Activated CD8-positive, alpha-beta T cell treated with anti-CD3 and anti-CD28 coated beads, Interleukin-2, amount 10 ng/mL, durations not matched to agents 7 days and 5 days (primary cell): ENCODE measurements around the gene DLX4. TPM values are rescaled to one million over a fixed set of nuclear protein-coding genes. Genes with fewer than 3 reads are reported as not detected.

Experiments used
- ATAC-seq: fragments of 150-1000 bp; cut with Tn5 transposase; one replicate; pipeline ENCODE4 v1.10.0; 2021; ENCODE audit warnings: moderate library complexity
- CTCF ChIA-PET: fragments of 350-600 bp; sonication (Branson Sonifier 250); formaldehyde crosslinking; loops from one replicate; lab custom pipeline; 2021; ENCODE audit warnings: antibody characterized with exemption; lab: Charles Lee
- POLR2A ChIA-PET: fragments of 350-600 bp; sonication (Branson Sonifier 250); formaldehyde crosslinking; loops from one replicate; lab custom pipeline; 2021; ENCODE audit warnings: antibody characterized with exemption; lab: Charles Lee
- DNase-seq: peaks from one replicate; pipeline ENCODE4 v3.0.0-alpha.2; 2020
- H3K27ac Mint-ChIP-seq: one replicate; pipeline ENCODE4 v1.8.0; 2021; ENCODE audit warnings: mild to moderate bottlenecking, mixed read lengths
- H3K27me3 Mint-ChIP-seq: one replicate; pipeline ENCODE4 v1.8.0; 2021; ENCODE audit warnings: low read depth, mixed read lengths
- H3K36me3 Mint-ChIP-seq: one replicate; pipeline ENCODE4 v1.8.0; 2021; ENCODE audit warnings: low read depth, mixed read lengths
- H3K4me1 Mint-ChIP-seq: one replicate; pipeline ENCODE4 v1.8.0; 2021; ENCODE audit warnings: low read depth, mixed read lengths
- H3K4me3 Mint-ChIP-seq: one replicate; pipeline ENCODE4 v1.8.0; 2021; ENCODE audit warnings: mild to moderate bottlenecking, mixed read lengths
- H3K9me3 Mint-ChIP-seq: one replicate; pipeline ENCODE4 v1.8.0; 2022; ENCODE audit warnings: mixed read lengths; ENCODE audit not compliant: insufficient read depth
- total RNA-seq, 2 experiments: library from RNA; stranded (reverse); gene quantifications; one replicate each; pipeline ENCODE4 v1.2.3, GENCODE V29; 2021

Gene DLX4
- total RNA-seq, 2 experiments from 2014 or later, result not detected

DNA sequence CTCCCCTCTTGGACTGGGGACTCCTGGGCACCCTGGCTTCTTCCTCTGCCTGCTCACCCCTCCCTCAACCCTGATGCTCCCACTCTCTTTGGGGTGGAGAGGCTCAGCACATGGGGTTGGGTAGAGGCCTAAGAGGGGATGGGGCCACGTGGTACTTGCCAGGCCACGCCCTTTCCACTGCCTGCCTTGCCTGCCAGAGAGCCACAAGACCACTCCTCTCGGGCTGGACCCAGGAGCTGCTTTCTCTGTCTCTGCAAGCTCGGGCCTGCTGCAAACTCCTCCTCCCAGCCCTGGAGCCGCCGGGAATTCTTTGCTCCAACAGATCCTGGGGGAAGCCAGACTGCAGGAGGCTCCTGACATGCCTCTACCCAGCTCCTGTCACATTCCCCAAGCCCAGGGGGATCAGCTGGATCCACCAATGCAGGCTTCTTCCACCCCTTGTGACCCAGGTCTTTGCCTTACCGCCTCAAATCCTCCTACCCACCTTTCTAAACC is 11.8 kb downstream of the DLX4 start:
- H3K27ac Mint-ChIP-seq, result no peak overlapping the region
- H3K4me3 Mint-ChIP-seq, result no peak overlapping the region
- ATAC-seq, result no peak
- H3K9me3 Mint-ChIP-seq, result no peaks in the 10 kb centered on the region
- H3K36me3 Mint-ChIP-seq, result no peaks in the 10 kb centered on the region
- H3K27me3 Mint-ChIP-seq, result peaks cover 28% of the 10 kb centered on the region
- DNase-seq, result no peak
- CTCF ChIA-PET, result interaction anchor here (6.0 kb wide), 1 partner anchor 16 kb away, joined by 45 read pairs; the partner anchor contains the start of gene DLX3
- no peaks in the 10 kb centered on the region for H3K4me1 Mint-ChIP-seq
- POLR2A ChIA-PET, result no interaction called here

- peaks cover 48% of the 10 kb centered on the region for H3K27me3 Mint-ChIP-seq
- H3K36me3 Mint-ChIP-seq, result no peaks in the 10 kb centered on the region
- H3K9me3 Mint-ChIP-seq, result no peaks in the 10 kb centered on the region
- no peak overlapping the region for H3K27ac Mint-ChIP-seq
- no peaks in the 10 kb centered on the region for H3K4me1 Mint-ChIP-seq
- ChIA-PET CTCF (interaction anchor here (2.7 to 3.9 kb wide), 2 partner anchors 13 to 32 kb away, joined by 12 to 24 read pairs; no protein-coding TSS in a partner anchor), POLR2A (no interaction called here)
- no peak overlapping the region for H3K4me3 Mint-ChIP-seq
- ATAC-seq (no peak), DNase-seq (no peak)
These were observed 15.3 kb downstream of the DLX4 start for GRCh38 chr17:49984283-49984682.

GRCh38 chr17:49984776-49985175 is 15.8 kb downstream of the DLX4 start:
- ATAC-seq (no peak), DNase-seq (no peak)
- Mint-ChIP-seq H3K4me1 (no peaks in the 10 kb centered on the region), H3K27ac (no peak overlapping the region), H3K4me3 (no peak overlapping the region), H3K9me3 (no peaks in the 10 kb centered on the region), H3K27me3 (peaks cover 50% of the 10 kb centered on the region), H3K36me3 (no peaks in the 10 kb centered on the region)
- CTCF ChIA-PET, result interaction anchor here (2.7 to 3.9 kb wide), 2 partner anchors 13 to 32 kb away, joined by 12 to 24 read pairs; no protein-coding TSS in a partner anchor
- POLR2A ChIA-PET, result no interaction called here

DNA sequence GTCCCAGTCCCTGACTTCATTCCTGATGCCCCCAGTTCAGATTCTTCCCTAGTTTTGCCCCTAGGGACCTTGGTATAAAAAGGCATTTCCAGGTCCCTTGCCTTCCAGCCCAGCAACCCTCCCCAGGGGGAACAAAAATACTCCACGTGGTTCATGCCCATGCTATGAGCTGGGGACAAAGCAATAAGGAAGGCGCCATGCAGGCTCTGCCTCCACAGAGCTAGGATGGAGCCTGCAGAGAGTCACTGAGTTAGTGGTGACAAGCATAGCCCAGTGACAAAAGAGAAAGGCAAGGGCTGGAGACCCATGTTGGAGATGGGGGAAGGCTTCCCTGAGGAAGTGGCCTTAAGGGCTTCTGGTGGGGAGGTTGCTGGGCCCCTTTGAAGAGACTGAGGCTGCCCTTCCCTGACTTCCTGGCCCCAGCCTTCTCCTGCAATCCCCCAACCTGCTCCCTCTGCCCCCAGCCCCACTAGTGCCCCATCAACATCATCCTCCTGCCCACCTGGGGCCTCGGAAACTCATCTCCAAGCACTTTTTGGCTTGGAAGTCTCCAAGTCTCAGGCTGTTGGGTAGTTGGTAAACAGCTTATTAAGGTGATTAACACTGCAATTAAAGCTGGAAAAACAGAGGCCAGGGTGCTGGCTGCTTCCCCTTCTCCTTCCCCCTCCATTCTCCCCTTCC is 16.5 kb downstream of the DLX4 start:
- CTCF ChIA-PET, result interaction anchor here (1.1 to 3.9 kb wide), 3 partner anchors 12 to 34 kb away, joined by 3 to 24 read pairs (median 3); no protein-coding TSS in a partner anchor
- no peak overlapping the region for H3K4me3 Mint-ChIP-seq
- H3K9me3 Mint-ChIP-seq, result no peaks in the 10 kb centered on the region
- no peak for DNase-seq
- H3K27ac Mint-ChIP-seq, result no peak overlapping the region
- peaks cover 55% of the 10 kb centered on the region for H3K27me3 Mint-ChIP-seq
- no peaks in the 10 kb centered on the region for H3K36me3 Mint-ChIP-seq
- ATAC-seq, result no peak
- H3K4me1 Mint-ChIP-seq, result peaks cover 4% of the 10 kb centered on the region
- POLR2A ChIA-PET, result no interaction called here

- H3K4me3 Mint-ChIP-seq, result no peak overlapping the region
- H3K27ac Mint-ChIP-seq, result no peak overlapping the region
- no peak for DNase-seq
- no peaks in the 10 kb centered on the region for H3K9me3 Mint-ChIP-seq
- no peak for ATAC-seq
- POLR2A ChIA-PET, result no interaction called here
- no peaks in the 10 kb centered on the region for H3K36me3 Mint-ChIP-seq
- peaks cover 4% of the 10 kb centered on the region for H3K4me1 Mint-ChIP-seq
- peaks cover 60% of the 10 kb centered on the region for H3K27me3 Mint-ChIP-seq
- CTCF ChIA-PET, result interaction anchor here (1.1 to 3.9 kb wide), 4 partner anchors 11 to 35 kb away, joined by 3 to 24 read pairs (median 4); no protein-coding TSS in a partner anchor
These were observed 17.7 kb downstream of the DLX4 start for GRCh38 chr17:49986396-49987289.

- H3K36me3 Mint-ChIP-seq, result no peaks in the 10 kb centered on the region
- CTCF ChIA-PET, result interaction anchor here (0.9 to 2.3 kb wide), 3 partner anchors 10 to 35 kb away, joined by 3 to 21 read pairs (median 6); no protein-coding TSS in a partner anchor
- H3K27me3 Mint-ChIP-seq, result peaks cover 62% of the 10 kb centered on the region
- H3K9me3 Mint-ChIP-seq, result no peaks in the 10 kb centered on the region
- no peak overlapping the region for H3K4me3 Mint-ChIP-seq
- DNase-seq (no peak), ATAC-seq (no peak)
- POLR2A ChIA-PET, result no interaction called here
- no peak overlapping the region for H3K27ac Mint-ChIP-seq
- peaks cover 4% of the 10 kb centered on the region for H3K4me1 Mint-ChIP-seq
These were observed 18.2 kb downstream of the DLX4 start for GRCh38 chr17:49987290-49987585.

DNA sequence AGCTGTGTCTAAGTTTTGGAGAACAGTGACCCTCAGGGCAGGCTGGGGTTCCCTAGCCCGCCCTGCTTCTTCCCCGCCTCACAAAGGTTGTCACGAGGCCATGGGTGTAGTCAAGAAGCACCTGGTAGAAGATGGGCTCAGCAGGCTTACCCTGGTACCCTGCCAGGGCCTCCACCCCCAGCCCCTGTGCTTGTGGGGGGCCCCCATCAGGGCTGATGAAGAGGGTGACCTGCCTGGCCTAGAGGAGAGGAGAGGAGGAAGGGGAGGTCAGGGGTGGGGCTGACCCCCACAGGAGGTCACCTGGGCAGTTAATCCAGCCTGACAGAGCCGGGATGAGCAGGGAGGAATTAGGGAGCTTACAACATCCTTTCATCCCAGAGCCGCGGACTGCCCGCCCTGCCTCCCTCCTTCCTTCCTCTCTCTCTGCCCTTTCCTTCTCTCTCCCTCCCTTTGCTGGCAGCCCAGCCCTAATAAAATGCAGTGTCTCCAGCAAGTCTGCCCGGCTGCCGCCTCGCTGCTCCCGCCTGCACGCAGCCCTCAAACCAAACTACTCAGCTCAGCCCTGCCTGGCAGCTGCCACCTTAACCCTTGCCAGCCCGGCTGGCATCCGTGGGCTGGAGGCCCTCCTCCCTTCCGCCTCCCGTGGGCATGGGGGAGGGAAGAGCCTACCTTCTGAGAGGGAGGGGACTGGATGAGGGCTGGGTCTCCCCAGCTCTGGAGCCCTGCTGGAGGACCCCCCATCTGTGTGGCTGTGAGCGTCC is 18.9 kb downstream of the DLX4 start:
- peaks cover 66% of the 10 kb centered on the region for H3K27me3 Mint-ChIP-seq
- ATAC-seq (no peak), DNase-seq (no peak)
- ChIA-PET POLR2A (no interaction called here), CTCF (interaction anchor here (0.9 to 2.3 kb wide), 4 partner anchors 10 to 107 kb away, joined by 3 to 21 read pairs (median 5); no protein-coding TSS in a partner anchor)
- no peak overlapping the region for H3K4me3 Mint-ChIP-seq
- no peaks in the 10 kb centered on the region for H3K36me3 Mint-ChIP-seq
- peaks cover 4% of the 10 kb centered on the region for H3K4me1 Mint-ChIP-seq
- no peak overlapping the region for H3K27ac Mint-ChIP-seq
- H3K9me3 Mint-ChIP-seq, result no peaks in the 10 kb centered on the region

- ATAC-seq, result no peak
- ChIA-PET POLR2A (no interaction called here), CTCF (interaction anchor here (0.9 to 2.3 kb wide), 4 partner anchors 8 to 422 kb away, joined by 3 to 21 read pairs (median 7); no protein-coding TSS in a partner anchor)
- Mint-ChIP-seq H3K36me3 (no peaks in the 10 kb centered on the region), H3K27ac (no peak overlapping the region), H3K4me3 (no peak overlapping the region), H3K4me1 (peaks cover 14% of the 10 kb centered on the region), H3K9me3 (no peaks in the 10 kb centered on the region), H3K27me3 (peaks cover 74% of the 10 kb centered on the region)
- no peak for DNase-seq
These were observed 20.5 kb downstream of the DLX4 start for GRCh38 chr17:49989518-49989880.

DNA sequence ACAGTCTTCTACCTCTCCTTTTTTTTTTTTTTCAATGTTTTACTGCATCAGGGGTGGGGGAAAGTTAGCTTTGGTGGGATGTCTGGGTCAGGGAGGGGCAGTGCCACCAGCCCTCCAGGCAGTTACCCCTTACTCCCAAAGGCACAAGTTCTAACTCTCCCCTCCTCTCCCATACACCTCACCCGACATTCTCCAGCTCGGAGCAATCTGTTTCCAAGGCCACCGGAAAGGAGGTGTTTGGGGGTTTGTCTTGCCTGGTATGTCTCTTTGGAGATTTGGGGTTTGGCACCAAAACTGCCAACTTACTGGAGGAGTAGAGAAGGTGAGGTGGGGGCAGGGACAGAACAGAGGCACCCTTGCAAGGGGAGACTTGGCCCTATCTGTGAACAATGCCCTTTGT is 21.3 kb downstream of the DLX4 start:
- DNase-seq (no peak), ATAC-seq (no peak)
- Mint-ChIP-seq H3K36me3 (no peaks in the 10 kb centered on the region), H3K27me3 (peaks cover 81% of the 10 kb centered on the region), H3K27ac (no peak overlapping the region), H3K4me1 (peaks cover 20% of the 10 kb centered on the region), H3K9me3 (no peaks in the 10 kb centered on the region), H3K4me3 (no peak overlapping the region)
- POLR2A ChIA-PET, result interaction anchor here (0.6 kb wide), 1 partner anchor 525 kb away, joined by 3 read pairs; no protein-coding TSS in a partner anchor
- CTCF ChIA-PET, result interaction anchor here (1.2 kb wide), 1 partner anchor 38 kb away, joined by 10 read pairs; no protein-coding TSS in a partner anchor

- no peaks in the 10 kb centered on the region for H3K9me3 Mint-ChIP-seq
- DNase-seq (no peak), ATAC-seq (no peak)
- H3K36me3 Mint-ChIP-seq, result no peaks in the 10 kb centered on the region
- peaks cover 86% of the 10 kb centered on the region for H3K27me3 Mint-ChIP-seq
- peaks cover 21% of the 10 kb centered on the region for H3K4me1 Mint-ChIP-seq
- ChIA-PET POLR2A (interaction anchor here (0.6 kb wide), 1 partner anchor 525 kb away, joined by 3 read pairs; no protein-coding TSS in a partner anchor), CTCF (interaction anchor here (1.4 kb wide), 1 partner anchor 38 kb away, joined by 4 read pairs; no protein-coding TSS in a partner anchor)
- no peak overlapping the region for H3K4me3 Mint-ChIP-seq
- no peak overlapping the region for H3K27ac Mint-ChIP-seq
These were observed 21.9 kb downstream of the DLX4 start for GRCh38 chr17:49990921-49991320.

DNA sequence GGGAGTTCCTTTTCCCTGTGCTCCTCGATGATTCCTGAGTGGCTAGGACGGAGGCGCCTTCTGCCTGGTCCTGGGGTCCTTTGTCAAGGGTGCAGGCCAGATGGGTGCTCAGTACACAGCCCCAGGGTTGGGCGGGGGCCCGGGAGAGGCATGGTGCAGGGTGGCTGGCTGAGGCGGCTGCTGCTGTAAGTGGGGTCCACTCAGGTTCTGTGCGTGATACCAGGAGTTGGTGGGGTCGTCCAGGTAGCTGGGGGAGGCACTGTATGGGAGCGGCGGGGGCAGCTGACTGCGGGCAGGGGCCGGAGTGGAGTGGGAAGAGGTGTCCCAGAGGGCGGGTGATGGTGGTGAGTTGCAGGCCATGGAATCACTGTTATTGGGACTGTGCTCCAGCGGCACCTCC is 22.4 kb downstream of the DLX4 start:
- ATAC-seq (no peak), DNase-seq (no peak)
- H3K36me3 Mint-ChIP-seq, result no peaks in the 10 kb centered on the region
- H3K27ac Mint-ChIP-seq, result no peak overlapping the region
- H3K4me1 Mint-ChIP-seq, result peaks cover 24% of the 10 kb centered on the region
- ChIA-PET POLR2A (no interaction called here), CTCF (interaction anchor here (1.4 kb wide), 1 partner anchor 39 kb away, joined by 4 read pairs; no protein-coding TSS in a partner anchor)
- peaks cover 88% of the 10 kb centered on the region for H3K27me3 Mint-ChIP-seq
- no peak overlapping the region for H3K4me3 Mint-ChIP-seq
- no peaks in the 10 kb centered on the region for H3K9me3 Mint-ChIP-seq
